CD4-positive, alpha-beta T cell treated with Interleukin-12 subunit alpha and Interleukin-12 subunit beta, for 1 hour (primary cell): Measurements from ENCODE around the gene ANKRD23.

Experiments used
- DNase-seq: peaks from one replicate; pipeline ENCODE4 v3.0.0-alpha.2; 2020

Gene ANKRD23

DNA sequence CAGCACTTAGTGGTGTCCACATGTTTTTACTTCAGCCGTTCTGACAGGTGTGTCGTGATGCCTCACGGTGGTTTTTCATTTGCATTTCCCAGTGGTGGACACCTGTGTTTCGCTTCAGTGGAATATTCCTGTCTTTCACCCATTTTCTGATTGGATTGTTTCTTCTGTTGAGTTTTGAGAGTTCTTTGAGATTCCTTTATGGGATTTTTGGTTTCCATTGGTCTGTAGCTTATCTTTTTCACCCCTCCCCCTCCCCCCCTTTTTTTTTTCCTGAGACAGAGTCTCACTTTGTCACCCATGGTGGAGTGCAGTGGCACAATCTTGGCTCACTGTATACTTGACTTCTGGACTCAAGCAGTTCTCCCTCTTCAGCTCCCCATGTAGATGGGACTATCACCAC is 8.0 kb downstream of the ANKRD23 start:
- DNase-seq = no peak

DNA sequence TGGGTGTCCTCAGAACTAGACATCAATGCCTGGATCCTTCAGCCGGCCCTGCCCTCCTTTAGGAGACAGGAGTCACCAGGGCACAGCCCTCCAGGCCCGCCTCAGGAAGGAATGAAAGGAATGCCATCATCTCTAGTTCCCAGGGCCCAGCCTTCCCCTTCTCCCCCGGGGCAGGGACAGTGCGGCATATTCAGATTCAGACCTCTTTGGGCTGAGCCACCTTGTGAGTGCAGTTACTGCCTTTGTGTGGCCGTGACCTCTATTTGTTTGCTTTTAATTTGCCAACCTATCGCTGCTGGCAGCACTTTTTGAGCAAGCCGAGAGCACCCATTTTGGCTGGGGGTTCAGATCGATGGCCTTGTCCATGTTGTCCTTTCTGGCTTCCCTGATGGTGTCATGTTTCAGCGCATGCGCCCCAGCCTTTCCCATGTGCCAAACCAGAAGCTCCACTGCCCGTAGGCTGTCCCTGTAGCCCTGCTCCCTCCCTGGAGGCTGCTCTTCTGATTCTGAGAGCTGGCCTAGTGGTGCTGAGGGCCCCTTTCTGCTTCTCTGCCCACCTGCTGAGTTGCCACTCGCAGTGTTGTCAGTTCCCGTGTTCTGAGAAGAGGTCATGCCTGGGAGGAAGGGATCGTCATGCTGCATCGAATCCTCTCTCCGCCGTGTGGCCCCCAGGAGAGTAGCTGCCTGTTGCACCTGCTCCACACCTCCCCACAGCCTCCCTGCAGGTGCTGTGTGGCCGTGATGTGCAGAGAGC is 10.9 kb downstream of the ANKRD23 start:
- DNase-seq = no peak

DNA sequence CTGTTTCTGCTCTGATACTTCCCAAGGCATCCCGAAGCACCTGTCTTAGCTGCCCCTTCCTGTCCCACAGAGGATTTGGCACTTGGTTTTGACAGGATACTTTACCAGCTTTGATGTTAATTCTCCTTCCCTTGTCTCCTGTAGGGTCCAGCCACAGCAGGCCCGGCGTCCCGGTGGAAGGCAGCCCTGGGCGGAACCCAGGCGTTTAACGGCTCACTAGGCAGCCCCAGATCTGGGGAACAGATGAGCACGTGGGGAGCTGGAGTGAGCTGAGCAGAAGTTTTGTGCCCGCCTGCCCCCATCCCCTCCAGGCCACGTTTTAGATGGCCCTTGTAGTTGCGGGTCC is 11.4 kb downstream of the ANKRD23 start:
- DNase-seq = no peak

DNA sequence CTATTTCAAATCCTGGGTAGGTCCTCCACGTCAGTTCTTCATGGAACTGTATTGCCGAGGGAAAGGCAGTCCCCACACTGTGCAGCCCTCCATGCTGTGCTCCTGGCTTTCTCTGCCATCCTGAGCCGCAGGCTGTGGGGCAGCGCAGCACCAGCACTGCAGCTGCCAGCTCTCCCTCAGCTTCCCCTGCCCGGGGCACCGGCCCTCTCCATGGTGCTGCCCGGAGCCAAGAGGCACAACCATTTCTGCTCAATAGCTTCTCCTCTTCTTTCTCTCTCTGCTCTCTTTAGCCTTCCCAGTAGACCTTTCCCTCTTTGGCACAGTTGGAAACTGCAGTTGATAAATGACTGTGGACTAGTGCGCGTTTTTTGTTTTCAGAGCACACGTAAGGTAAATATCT is 12.1 kb downstream of the ANKRD23 start:
- DNase-seq = no peak

DNA sequence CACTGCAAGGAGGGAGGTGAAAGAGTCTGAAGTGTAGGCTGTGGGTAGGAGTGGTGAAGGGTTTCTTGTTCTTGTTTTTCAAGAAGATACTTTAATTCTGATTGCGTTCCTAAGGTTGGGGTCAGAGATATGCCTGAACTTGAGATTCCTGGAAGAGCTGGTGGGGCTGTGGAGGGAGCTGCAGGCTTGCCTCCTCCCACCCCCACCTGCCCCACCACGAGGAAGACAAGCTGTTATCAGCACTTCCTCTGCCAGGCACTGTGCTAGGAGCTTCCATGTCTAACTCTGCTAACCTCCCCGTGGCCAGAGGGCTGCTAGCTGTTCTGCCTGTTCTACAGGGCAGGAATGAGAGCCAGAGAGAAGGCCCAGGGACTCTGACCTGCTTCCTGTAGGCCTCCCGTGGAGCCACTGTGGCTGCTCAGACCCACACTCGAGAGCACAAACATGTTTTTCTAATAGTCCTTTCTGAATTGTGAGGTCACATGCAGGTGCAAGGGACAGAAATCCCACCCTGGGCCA is 13.7 kb downstream of the ANKRD23 start:
- DNase-seq = no peak

DNA sequence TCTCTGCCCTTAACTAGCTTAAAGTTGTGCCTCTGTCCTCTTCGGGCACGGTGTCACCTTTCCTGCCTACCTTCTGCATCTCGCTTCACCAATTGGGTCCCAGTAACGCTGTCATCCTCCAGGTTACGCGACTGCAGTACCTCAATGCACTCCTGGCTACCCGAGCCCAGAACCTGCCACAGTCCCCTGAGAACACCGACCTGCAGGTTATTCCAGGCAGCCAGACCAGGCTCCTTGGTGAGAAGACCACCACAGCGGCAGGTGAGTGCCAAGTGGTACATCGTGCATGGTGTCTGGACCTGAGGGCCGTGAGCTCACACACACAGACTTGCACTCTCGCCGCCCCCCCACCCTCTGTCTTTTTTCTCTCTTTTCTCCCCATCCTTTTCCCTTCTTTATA is 14.9 kb downstream of the ANKRD23 start:
- DNase-seq = no peak

DNA sequence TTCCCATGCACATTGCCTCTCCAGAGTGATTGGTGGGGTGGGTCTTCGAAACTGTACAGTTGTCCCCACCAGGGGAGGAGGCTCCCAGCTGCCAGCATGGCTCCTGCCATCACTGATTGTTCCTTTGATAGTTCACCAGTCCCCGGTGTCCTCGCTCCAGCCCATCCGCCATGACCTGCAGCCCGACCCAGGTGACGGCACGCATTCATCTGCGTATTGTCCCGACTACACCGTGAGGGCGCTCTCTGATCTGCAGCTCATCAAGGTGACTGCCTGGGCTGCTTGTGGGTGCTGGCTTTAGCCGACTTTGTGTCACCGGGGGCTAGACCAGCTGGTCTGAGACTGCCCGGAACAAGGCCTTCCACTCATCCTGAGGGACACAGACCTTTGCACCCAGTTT is 15.4 kb downstream of the ANKRD23 start:
- no peak for DNase-seq

DNA sequence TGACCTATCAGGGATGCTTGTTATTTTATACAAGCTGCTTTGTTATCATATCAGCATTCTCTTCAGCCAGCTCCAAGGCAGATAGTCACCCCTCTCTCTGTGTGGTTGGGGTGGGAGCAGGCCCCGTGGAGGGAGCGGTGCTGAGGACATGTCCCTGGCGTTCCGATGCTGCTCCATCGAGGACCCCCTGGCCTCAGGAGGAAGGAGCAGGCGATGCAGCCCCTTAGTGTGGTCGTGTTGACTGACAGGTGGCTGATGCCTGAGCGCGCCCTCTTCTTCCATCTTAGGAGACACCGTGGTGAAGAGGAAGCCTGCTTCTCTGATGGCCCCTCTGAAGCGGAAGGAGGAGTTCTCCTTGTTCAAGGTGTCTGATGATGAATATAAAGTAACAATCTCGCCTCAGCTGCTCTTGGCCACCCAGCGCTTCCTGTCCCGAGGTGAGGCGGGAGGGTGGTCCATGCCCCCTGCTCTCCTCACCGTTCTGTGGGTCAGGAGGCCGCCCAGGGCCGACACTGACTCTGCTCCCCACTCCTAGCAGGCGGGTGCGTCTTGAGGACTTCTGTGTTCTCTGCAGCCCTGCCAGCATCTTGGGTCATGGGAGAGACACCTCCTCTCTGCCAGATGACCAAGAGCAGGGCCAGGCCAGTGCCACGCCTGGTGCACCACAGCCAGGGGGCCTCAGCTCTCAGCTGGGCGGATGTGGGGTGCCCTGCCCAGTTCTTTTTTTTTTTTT is 17.1 kb downstream of the ANKRD23 start:
- DNase-seq = no peak

DNA sequence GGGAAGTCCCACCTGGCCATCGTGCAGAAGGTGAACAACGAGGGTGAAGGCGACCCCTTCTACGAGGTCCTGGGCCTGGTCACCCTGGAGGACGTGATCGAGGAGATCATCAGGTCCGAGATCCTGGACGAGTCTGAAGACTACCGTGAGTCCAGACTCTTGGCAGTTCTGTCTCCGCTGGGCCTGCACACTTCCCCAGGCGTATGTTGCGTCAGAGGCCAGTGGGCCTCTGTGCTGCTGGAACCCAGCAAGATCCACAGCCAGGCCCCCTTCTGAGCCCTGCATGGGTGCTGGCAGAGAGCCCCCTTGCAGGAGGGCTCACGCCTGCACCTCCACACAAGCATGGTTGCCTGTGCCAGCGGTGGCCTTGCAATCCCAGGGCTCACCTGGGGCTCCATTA is 18.8 kb downstream of the ANKRD23 start:
- no peak for DNase-seq

DNA sequence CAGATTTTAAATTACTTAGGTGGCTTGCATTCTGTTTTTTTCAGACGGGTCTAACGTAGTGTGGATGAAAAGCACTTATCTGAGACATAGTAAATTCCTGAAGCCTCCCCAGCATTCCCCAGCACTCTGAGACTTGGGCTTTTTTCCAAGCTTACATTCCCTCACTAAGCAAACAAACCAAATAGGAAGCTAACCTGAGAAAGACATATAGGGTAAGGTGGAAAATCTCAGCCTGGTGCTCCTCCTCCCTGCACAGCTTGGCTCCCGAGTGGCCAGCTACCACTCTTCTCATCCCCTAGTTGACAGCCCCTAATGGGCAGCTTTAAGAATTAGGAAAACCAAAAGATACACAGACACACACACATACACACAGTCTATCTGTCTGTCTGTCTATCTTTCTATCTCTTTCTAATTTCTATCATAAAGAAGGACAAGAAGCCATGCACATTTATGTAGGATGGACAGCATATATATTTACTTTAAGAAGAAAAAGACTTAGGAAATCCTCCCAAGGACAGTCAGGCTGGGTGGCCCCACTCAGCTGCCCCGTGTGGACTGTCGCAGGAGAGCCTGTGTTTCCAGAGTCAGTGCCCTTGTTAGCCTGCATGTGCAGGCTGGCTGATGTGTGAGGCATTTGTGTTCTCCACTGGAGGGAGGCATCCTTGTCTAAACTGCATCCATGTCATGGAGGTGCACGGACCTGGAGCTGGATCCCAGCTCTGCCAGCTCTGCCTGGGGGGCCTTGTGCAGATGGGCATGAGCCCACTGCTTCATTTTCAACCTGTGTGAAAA is 19.5 kb downstream of the ANKRD23 start:
- no peak for DNase-seq

DNA sequence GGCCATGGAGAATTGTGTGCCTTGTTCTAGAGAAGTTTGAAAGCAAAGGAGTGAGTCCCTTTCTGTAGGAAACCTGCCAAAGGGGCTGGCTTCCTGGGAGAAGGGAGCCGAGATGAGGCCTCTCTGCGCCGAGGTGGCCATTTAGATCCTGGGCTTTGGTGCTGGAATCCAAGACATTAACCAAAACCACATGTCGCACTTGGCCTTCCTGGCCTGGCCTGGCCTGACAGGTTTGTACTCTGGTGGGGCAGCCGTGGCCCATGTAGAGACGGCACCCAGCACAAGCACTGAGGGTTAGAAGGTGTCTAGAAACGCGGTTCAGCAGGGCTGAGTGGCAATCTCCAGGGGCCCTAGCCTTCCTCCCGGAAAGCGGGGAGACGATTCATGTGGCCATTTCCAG is 20.6 kb downstream of the ANKRD23 start:
- no peak for DNase-seq

DNA sequence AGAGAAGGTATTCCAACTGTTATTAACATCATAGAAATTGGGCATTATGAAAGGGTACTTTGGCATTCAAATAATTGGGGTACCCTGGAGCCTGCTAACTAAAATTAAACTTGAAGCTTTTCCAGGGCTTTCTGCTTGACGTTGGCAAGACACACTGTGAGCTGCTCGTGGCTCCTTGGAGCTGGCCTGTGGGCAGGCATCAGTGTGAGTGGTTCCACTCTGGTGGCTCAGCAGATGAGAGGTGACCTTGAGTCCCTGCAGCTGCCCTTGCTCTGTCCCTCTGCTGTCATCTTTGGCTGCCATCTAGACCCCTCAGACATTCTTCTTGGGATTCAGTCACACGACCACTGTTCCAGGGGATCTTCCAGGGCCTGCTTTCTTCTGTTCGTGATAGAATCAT is 21.0 kb downstream of the ANKRD23 start:
- DNase-seq = no peak

DNA sequence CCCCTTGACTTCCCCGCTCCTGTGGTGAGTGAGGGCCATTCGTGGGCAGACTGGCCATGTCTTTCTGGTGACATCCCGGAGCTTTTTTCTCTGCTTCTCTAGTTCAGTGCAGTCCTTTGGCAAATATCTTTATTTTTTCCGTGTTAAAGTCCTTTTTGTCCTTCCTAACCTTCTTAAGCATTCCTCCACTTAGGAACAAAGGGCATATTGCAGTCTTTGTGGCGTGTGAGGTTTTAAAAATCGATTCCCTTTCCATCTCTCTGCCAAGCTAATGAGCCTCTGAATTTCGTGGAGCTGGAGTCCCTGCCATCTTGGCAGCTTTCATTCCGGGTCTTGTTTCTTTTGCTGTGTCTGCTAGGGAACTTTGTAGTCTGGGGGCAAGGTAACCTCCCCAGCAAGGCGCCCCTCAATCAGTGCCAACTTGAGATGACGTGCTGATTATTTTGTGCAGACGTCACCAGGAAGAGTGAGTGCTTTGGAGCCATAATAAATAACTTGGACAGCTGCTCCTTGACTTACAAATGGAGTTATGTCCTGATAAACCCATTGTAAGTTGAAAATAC is 22.6 kb downstream of the ANKRD23 start:
- no peak for DNase-seq

DNA sequence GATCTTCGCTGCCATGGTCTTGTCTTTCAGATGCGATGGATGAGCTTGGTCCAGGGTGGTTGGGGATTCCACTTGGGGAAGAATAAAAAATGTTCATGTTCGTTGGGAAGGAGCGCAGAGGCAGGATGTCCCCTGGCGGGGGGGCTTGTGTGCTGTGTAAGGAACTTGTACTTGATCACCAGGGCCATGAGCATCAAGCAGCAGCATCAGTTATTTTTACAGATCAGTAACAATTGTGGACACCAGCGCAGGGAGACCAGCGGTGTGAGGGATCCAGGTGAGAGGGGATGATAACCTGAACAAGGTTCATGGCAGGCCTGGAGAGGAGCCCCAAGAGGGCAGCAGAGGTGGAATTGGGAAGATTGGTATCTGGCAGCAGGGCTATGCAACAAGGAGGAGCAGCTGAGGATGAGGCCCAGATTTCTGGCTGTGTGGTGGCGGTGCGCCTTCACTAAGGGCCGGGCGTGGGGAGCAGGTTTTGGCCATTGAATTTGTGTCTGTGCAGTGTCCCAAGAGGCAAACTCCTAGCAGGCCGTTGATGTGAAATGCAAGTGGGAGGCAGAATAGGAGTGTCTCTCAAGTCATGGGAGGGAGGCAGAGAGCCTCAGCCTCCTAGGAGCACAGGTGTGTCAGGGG is 23.8 kb downstream of the ANKRD23 start:
- no peak for DNase-seq

DNA sequence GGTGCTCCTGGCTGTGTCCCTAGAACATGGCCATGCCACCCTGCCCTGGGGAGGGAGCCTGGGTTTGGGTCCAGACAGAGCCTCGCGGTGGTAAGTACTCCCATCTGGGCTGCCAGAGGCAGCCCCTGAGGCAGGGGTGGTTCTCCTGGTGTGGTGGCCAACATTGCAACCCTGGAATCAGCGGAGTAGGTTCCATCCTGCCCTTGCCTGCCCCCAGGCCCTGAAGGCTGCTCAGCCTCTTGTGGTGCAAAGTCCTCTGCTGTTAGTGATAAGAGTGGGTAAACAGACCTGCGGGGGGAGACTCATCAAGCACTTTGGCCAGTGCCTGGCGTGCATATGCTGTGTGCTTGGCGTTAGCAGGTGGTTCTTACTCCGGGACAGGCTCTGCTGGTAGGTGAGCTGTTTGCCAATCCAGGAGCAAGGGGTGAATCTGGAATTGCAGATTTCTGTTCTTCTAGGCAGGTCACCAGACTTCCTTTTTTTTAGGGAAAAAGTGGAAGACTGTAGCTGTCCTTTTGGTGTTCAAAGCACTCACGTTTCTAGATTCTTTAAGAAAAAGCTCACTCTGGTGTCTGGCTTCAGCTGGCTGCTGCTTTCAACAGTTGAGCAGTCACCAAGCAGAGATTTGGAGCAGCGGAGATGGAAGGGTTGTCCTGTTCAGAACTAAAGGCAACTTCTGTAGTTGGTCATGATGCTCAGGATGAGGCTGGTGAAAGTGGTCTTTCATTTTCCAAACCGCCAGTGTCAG is 24.5 kb downstream of the ANKRD23 start:
- DNase-seq = no peak

DNA sequence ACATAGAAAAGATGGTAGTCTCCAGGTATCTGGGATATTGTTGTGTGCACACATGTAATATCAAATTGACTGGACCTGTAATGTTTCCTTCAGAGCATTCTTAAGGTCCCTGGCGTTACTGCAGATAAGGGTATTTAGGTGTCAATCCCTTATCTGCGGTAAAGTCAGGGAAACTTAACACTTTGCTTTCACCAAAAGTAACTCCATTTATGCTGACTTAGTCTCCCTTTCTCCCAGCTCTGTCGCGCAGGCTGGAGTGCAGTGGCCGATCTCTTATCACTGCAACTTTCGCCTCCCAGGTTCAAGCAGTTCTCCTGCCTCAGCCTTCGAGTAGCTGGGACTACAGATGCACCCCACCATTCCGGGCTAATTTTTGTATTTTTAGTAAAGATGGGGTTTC is 25.9 kb downstream of the ANKRD23 start:
- no peak for DNase-seq

DNA sequence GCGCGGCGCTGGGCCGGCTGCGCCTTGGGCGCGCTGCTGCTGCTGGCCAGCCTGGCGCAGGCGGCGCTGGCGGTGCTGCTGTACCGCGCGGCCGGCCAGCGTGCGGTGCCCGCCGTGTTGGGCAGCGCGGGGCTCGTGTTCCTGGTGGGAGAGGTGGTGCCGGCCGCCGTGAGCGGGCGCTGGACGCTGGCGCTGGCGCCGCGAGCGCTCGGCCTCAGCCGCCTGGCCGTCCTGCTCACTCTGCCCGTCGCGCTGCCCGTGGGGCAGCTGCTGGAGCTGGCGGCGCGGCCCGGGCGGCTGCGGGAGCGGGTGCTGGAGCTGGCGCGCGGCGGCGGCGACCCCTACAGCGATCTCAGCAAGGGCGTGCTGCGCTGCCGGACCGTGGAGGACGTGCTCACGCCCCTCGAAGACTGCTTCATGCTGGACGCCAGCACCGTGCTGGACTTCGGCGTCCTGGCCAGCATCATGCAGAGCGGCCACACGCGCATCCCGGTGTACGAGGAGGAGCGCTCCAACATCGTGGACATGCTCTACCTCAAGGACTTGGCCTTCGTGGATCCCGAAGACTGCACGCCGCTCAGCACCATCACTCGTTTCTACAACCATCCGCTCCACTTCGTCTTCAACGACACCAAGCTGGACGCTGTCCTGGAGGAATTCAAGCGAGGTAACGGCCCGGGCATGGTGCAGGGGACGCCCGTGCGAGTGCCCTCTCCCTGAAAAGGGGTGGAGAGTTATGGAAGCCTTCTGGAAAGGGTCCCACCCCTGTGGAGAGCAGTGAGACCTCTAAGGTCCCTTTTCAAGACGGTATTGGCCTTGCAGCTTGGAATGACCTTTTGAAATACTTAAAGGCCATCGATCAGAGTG is 26.8 kb downstream of the ANKRD23 start:
- no peak for DNase-seq

DNA sequence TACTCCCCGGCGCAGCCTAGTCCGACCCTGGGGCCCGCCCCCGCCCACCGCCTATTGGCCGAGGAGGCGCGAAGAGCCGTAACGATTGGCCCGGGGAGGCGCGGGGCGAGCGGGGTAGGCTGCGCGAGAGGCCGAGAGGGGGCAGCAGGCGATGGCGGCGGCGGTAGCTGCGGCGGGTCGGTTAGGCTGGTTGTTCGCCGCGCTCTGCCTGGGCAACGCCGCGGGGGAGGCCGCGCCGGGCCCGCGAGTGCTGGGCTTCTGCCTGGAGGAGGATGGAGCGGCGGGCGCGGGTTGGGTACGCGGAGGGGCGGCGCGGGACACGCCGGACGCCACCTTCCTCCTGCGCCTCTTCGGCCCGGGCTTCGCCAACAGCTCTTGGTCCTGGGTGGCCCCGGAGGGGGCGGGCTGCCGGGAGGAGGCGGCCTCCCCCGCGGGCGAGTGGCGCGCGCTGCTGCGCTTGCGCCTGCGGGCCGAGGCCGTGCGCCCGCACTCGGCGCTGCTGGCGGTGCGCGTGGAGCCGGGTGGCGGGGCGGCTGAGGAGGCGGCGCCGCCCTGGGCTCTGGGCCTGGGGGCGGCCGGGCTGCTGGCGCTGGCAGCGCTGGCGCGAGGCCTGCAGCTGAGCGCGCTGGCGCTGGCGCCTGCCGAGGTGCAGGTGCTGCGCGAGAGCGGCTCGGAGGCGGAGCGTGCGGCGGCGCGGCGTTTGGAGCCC is 27.5 kb downstream of the ANKRD23 start, which contains the start of gene CNNM3:
Gene CNNM3, plus strand, starts transcription at position 142 of the 709 bp plus-strand sequence. Its CDS starts 10 bp downstream, at position 152.
- peak; percentile 95 for DNase-seq

DNA sequence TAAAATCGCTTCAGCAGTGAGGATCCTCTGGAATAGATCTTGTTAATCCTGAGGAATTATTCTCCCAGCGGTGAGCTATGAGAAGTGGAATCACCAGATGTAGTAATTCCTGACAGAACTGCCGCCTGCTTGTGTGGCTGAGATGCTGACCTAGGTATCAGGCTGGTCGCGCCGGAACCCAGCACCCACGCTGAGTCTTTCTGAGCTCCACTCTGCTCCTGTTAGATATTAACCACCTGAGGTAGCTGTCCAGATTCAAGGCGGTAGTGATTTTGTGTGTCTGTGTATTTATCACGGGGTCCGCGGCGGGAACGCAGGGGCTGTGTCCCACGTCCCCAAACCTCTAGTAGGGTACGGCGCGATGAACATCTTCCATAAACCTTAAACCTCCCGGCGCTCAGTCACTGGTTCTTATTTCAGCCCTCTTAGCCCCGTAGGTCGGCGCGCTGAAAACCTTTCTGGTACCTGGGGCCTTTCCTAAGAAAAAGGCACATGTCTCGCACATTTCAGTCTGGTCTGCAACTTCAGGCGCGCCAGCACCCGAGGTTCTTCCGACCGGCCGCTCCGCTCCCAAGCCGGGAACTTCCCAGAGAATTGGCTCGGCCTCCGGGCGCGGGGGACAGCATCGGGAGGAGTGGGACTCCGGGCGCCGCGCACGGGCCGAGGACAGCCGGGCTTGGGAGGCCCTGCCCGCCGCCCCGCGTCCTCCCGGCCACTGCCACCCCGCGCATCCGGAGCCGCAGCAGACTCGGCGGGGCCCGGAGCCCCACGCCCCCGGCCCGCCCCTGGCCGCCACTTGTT is 28.3 kb downstream of the ANKRD23 start:
- no peak for DNase-seq
